Stimulated activated CD8-positive, alpha-beta memory T cell treated with anti-CD3 and anti-CD28 coated beads, Interleukin-7, amount 100 ng/mL, for 4 hours (primary cell): ENCODE data around the gene JAG1.

Experiments used
- DNase-seq, 2 donors: peaks; one replicate each; pipeline ENCODE4 v3.0.0-alpha.2; 2020; ENCODE audit warnings: low read depth in 2 of 2

The JAG1 gene

GRCh38 chr20:10699489-10699888 is 25.7 kb upstream of the JAG1 start:
- no peak for DNase-seq

GRCh38 chr20:10696650-10697049 is 22.9 kb upstream of the JAG1 start:
- DNase-seq, result no peak

- no peak for DNase-seq
Observed at GRCh38 chr20:10689385-10689784, 15.6 kb upstream of the JAG1 start.

- no peak for DNase-seq
Observed at GRCh38 chr20:10687895-10688294, 14.1 kb upstream of the JAG1 start.

- DNase-seq, result no peak
Observed at GRCh38 chr20:10686356-10687133, 12.7 kb upstream of the JAG1 start.

- no peak for DNase-seq
Observed at GRCh38 chr20:10683537-10683936, 9.7 kb upstream of the JAG1 start.

GRCh38 chr20:10682939-10683338 is 9.1 kb upstream of the JAG1 start:
- DNase-seq, result no peak

- DNase-seq, result no peak
Observed at GRCh38 chr20:10681494-10681893, 7.7 kb upstream of the JAG1 start.

GRCh38 chr20:10680571-10680970 is 6.8 kb upstream of the JAG1 start:
- no peak for DNase-seq

GRCh38 chr20:10679269-10679668 is 5.5 kb upstream of the JAG1 start:
- no peak for DNase-seq

- no peak for DNase-seq
Observed at GRCh38 chr20:10676518-10676917, 2.7 kb upstream of the JAG1 start.

GRCh38 chr20:10675450-10675848 is 1.6 kb upstream of the JAG1 start:
- no peak for DNase-seq

- DNase-seq, result peak in 1 of 2 donors; percentile 15
Observed at GRCh38 chr20:10674684-10675449, 1.1 kb upstream of the JAG1 start.

- DNase-seq, result no peak
Observed at GRCh38 chr20:10673176-10673841, 490 bp downstream of the JAG1 start.

GRCh38 chr20:10672624-10673127 is 1.1 kb downstream of the JAG1 start:
- peak; percentile 4 to 44 for DNase-seq

GRCh38 chr20:10671919-10672623 is 1.7 kb downstream of the JAG1 start:
- no peak for DNase-seq

- no peak for DNase-seq
Observed at GRCh38 chr20:10671221-10671918, 2.4 kb downstream of the JAG1 start.

GRCh38 chr20:10670501-10671220 is 3.1 kb downstream of the JAG1 start:
- DNase-seq, result no peak

GRCh38 chr20:10669843-10670446 is 3.9 kb downstream of the JAG1 start:
- DNase-seq, result no peak
